Measurements from ENCODE around the gene MYH9.

MYH9 gene

GRCh38 chr22:36344106-36344827, 43.5 kb downstream of the MYH9 start:
- no peak for DNase-seq

GRCh38 chr22:36343720-36344105, 44.1 kb downstream of the MYH9 start:
- no peak for DNase-seq

GRCh38 chr22:36343070-36343719, 44.6 kb downstream of the MYH9 start:
- DNase-seq: peak; percentile 2

GRCh38 chr22:36341640-36342041, 46.1 kb downstream of the MYH9 start:
- DNase-seq: no peak

GRCh38 chr22:36340621-36341020, 47.1 kb downstream of the MYH9 start:
- DNase-seq: no peak

- DNase-seq: no peak
These were observed 48.3 kb downstream of the MYH9 start for GRCh38 chr22:36339171-36340065.

GRCh38 chr22:36337365-36338130, 50.2 kb downstream of the MYH9 start:
- DNase-seq: no peak

- no peak for DNase-seq
These were observed 51.3 kb downstream of the MYH9 start for GRCh38 chr22:36336246-36337182.

GRCh38 chr22:36335621-36336020, 52.1 kb downstream of the MYH9 start:
- DNase-seq: no peak

- DNase-seq: no peak
These were observed 52.8 kb downstream of the MYH9 start for GRCh38 chr22:36334821-36335603.

- no peak for DNase-seq
These were observed 53.5 kb downstream of the MYH9 start for GRCh38 chr22:36334081-36334820.

- no peak for DNase-seq
These were observed 54.1 kb downstream of the MYH9 start for GRCh38 chr22:36333644-36334043.

GRCh38 chr22:36332623-36333332, 55.0 kb downstream of the MYH9 start:
- DNase-seq: peak; percentile 81

- peak; percentile 58 for DNase-seq
These were observed 55.7 kb downstream of the MYH9 start for GRCh38 chr22:36331912-36332622.

- DNase-seq: peak; percentile 41
These were observed 56.4 kb downstream of the MYH9 start for GRCh38 chr22:36331306-36331911.

- DNase-seq: no peak
These were observed 57.0 kb downstream of the MYH9 start for GRCh38 chr22:36330655-36331305.

GRCh38 chr22:36330127-36330526, 57.6 kb downstream of the MYH9 start:
- no peak for DNase-seq
